Stimulated activated CD4-positive, alpha-beta T cell treated with anti-CD3 and anti-CD28 coated beads, Interleukin-2, amount 100 ng/mL, for 24 hours (primary cell): ENCODE results near the gene ADCY1.
"Not testable (repeated sequence)": the region's sequence is repeated elsewhere in the genome, so short reads cannot be mapped to it uniquely, and the experiment has no call there.

ENCODE experiments used
- DNase-seq, 2 donors: peaks; one replicate each; pipeline ENCODE4 v3.0.0-alpha.2; 2020

The ADCY1 gene

GRCh38 chr7:45768516-45769394 lies 194.6 kb downstream of the ADCY1 start:
- DNase-seq, result peak; percentile 97 to 99

GRCh38 chr7:45769626-45770025 lies 195.5 kb downstream of the ADCY1 start:
- not testable (repeated sequence) for DNase-seq
